HepG2 (cell line): ENCODE results near the gene LDLR. TPM values are rescaled to one million over a fixed set of nuclear protein-coding genes. Genes with fewer than 3 reads are reported as not detected.

Experiments used
- ATAC-seq: fragments of 200-7000 bp; cut with Tn5 transposase; 3 replicates; pipeline ENCODE4 v1.9.1; 2020; ENCODE audit warnings: mild to moderate bottlenecking, moderate library complexity
- BruUV-seq: library from RNA; stranded (reverse); fragments of 400-500 nt; replicated peaks from 2 replicates; lab custom pipeline; 2021; lab: Mats Ljungman, UMichigan
- CTCF ChIA-PET: fragments of 300-600 bp; formaldehyde crosslinking; extraction: SDS; loops from one replicate; lab custom pipeline; 2021; ENCODE audit warnings: low total read pairs, inconsistent platforms, low intra/inter-chr PET ratio; lab: Yijun Ruan, JAX
- POLR2A ChIA-PET: fragments of 350-600 bp; sonication (Branson Sonifier 250); formaldehyde crosslinking; loops from one replicate; lab custom pipeline; 2020; ENCODE audit warnings: antibody characterized with exemption, inconsistent platforms; lab: Yijun Ruan, JAX
- DNase-seq: peaks from one replicate; pipeline ENCODE4 v3.0.0-alpha.2; 2015; ENCODE audit warnings: low spot score
- FAIRE-seq: peaks from 3 replicates; lab custom pipeline; 2011; peaks lifted over from hg19 to GRCh38; lab: Jason Lieb, UNC
- H2AFZ ChIP-seq: one replicate; pipeline ENCODE4 v1.6.1; 2011; ENCODE audit warnings: low read length, inconsistent platforms
- H3K27ac ChIP-seq: fragments of 300-600 bp; 3 replicates; pipeline ENCODE4 v1.8.0; 2011; ENCODE audit warnings: mixed run types, mild to moderate bottlenecking, mixed read lengths, low read length, inconsistent platforms; ENCODE audit not compliant: insufficient read depth; ENCODE audit errors: extremely low read length
- H3K27me3 ChIP-seq, 2 experiments: fragments of 200-600 bp in 1 of 2; 2 replicates in 1 of 2; 3 replicates in 1 of 2; pipeline versions ENCODE4 v1.6.0 to v1.8.0; 2011; ENCODE audit warnings: low read length in 2 of 2, mild to moderate bottlenecking in 2 of 2, moderate library complexity in 2 of 2, inconsistent platforms in 1 of 2; ENCODE audit not compliant: insufficient read depth in 2 of 2, control insufficient read depth in 1 of 2
- H3K36me3 ChIP-seq, 2 experiments: fragments of 200-600 bp in 1 of 2; replicated peaks in 1 of 2; 2 replicates in 1 of 2; 3 replicates in 1 of 2; pipeline versions ENCODE4 v1.5.1 to v1.8.0; 2011; ENCODE audit warnings: low read length in 2 of 2, inconsistent platforms in 1 of 2; ENCODE audit not compliant: insufficient read depth in 2 of 2, control insufficient read depth in 1 of 2
- H3K4me1 ChIP-seq: 2 replicates; pipeline ENCODE4 v1.5.1; 2012; ENCODE audit warnings: low read length, inconsistent platforms; ENCODE audit not compliant: insufficient read depth
- H3K4me2 ChIP-seq: 2 replicates; pipeline ENCODE4 v1.6.0; 2011; ENCODE audit warnings: low read depth, low read length, inconsistent platforms
- H3K4me3 ChIP-seq, 3 experiments: fragments of 200-600 bp in 1 of 3; sonication (generic), shearing (Covaris generic) in 1 of 3; replicated peaks in 1 of 3; 2 replicates each; pipeline ENCODE4 v1.5.1; 2011 to 2016; ENCODE audit warnings: low read length in 3 of 3, inconsistent platforms in 2 of 3, low read depth in 2 of 3, mild to moderate bottlenecking in 2 of 3, control low read depth in 1 of 3, mixed read lengths in 1 of 3; ENCODE audit not compliant: insufficient read depth in 1 of 3
- H3K79me2 ChIP-seq: one replicate; pipeline ENCODE4 v1.6.1; 2011; ENCODE audit warnings: low read length, inconsistent platforms; ENCODE audit not compliant: insufficient read depth
- H3K9ac ChIP-seq: 2 replicates; pipeline ENCODE4 v1.6.0; 2011; ENCODE audit warnings: mild to moderate bottlenecking, low read depth, low read length, inconsistent platforms; ENCODE audit not compliant: insufficient read depth
- H3K9me3 ChIP-seq: 2 replicates; pipeline ENCODE4 v1.5.1; 2012; ENCODE audit warnings: mild to moderate bottlenecking, low read length
- H4K20me1 ChIP-seq: 2 replicates; pipeline ENCODE4 v1.6.0; 2011; ENCODE audit warnings: inconsistent platforms, mild to moderate bottlenecking, low read length, moderate library complexity; ENCODE audit not compliant: insufficient read depth
- AGO2 ChIP-seq: fragments of 200-400 bp; formaldehyde crosslinking; optimal IDR thresholded peaks from 2 replicates; pipeline ENCODE3; 2017; ENCODE audit warnings: mild to moderate bottlenecking, low read depth, low read length, moderate library complexity
- RBM22 ChIP-seq: fragments of 200-400 bp; formaldehyde crosslinking; optimal IDR thresholded peaks from 2 replicates; pipeline ENCODE3; 2017; ENCODE audit warnings: mild to moderate bottlenecking, low read length, moderate library complexity
- WGBS: methylation state at CpG from one replicate; pipeline ENCODE4 v1.1.6; 2017; ENCODE audit warnings: low lambda C conversion rate; 5-methylcytosine and 5-hydroxymethylcytosine counted together
- in situ Hi-C: cut with HindIII; loops from 2 replicates; pipeline ENCODE4 v1.10.0; 2017; ENCODE audit warnings: low pct_unique_long_range_greater_than_20kb; ENCODE audit not compliant: extremely low pct_ligation_motif_present
- intact Hi-C: fragments of 100-400 bp; cut with micrococcal nuclease; formaldehyde crosslinking; loops from one replicate; pipeline ENCODE4 v1.10.0; 2022; ENCODE audit not compliant: unreplicated experiment
- polyA plus RNA-seq, 8 experiments: library from polyadenylated mRNA; depleted of rRNA in 3 of 8; stranded (reverse) in 7 of 8; unstranded in 1 of 8; fragments of >200 nt; fragmentation: Illumina TruSeq in 4 of 8; extraction: Trizol in 4 of 8; gene quantifications; 2 replicates each; pipeline versions ENCODE4 v1.2.1 to v1.2.3, GENCODE V29; 2011 to 2016; ENCODE audit warnings: low read depth in 4 of 8, missing spikeins in 1 of 8, mixed read lengths in 1 of 8; ENCODE audit not compliant: insufficient read depth in 1 of 8
- total RNA-seq, 5 experiments: library from RNA; depleted of rRNA; stranded (reverse); fragments of >200 nt; fragmentation: Illumina TruSeq; extraction: Trizol; gene quantifications; 2 replicates each; pipeline ENCODE4 v1.2.3, GENCODE V29; 2016; ENCODE audit warnings: low read depth in 1 of 5
- TF ChIP-seq, protein P1 (sequence below): sonication (generic); formaldehyde crosslinking; IDR thresholded peaks from 2 replicates; pipeline ENCODE4; 2020; ENCODE audit warnings: missing genetic modification reagents, mild to moderate bottlenecking, borderline replicate concordance
- TF ChIP-seq, protein P2 (sequence below): sonication (generic); formaldehyde crosslinking; IDR thresholded peaks from 2 replicates; pipeline ENCODE4 v1.5.1; 2020; ENCODE audit warnings: mild to moderate bottlenecking, missing genetic modification reagents, moderate library complexity

LDLR gene
- total and polyA plus RNA-seq, 2 of the 13 experiments (the other 11 are each of a cell fraction or from before 2014, with no cell fraction given), result 51.6 to 92.5 TPM

DNA sequence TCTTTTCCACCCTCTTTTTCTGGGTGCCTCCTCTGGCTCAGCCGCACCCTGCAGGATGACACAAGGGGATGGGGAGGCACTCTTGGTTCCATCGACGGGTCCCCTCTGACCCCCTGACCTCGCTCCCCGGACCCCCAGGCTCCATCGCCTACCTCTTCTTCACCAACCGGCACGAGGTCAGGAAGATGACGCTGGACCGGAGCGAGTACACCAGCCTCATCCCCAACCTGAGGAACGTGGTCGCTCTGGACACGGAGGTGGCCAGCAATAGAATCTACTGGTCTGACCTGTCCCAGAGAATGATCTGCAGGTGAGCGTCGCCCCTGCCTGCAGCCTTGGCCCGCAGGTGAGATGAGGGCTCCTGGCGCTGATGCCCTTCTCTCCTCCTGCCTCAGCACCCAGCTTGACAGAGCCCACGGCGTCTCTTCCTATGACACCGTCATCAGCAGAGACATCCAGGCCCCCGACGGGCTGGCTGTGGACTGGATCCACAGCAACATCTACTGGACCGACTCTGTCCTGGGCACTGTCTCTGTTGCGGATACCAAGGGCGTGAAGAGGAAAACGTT lies 24.0 kb downstream of the LDLR start:
- POLR2A ChIA-PET, result no interaction called here
- BruUV-seq, result no TSS peak
- H3K4me2 ChIP-seq, result no peak overlapping the region
- H3K9ac ChIP-seq, result no peak overlapping the region
- H4K20me1 ChIP-seq, result peaks cover 25% of the 10 kb centered on the region
- FAIRE-seq, result no peak
- TF ChIP-seq, protein P1, sequence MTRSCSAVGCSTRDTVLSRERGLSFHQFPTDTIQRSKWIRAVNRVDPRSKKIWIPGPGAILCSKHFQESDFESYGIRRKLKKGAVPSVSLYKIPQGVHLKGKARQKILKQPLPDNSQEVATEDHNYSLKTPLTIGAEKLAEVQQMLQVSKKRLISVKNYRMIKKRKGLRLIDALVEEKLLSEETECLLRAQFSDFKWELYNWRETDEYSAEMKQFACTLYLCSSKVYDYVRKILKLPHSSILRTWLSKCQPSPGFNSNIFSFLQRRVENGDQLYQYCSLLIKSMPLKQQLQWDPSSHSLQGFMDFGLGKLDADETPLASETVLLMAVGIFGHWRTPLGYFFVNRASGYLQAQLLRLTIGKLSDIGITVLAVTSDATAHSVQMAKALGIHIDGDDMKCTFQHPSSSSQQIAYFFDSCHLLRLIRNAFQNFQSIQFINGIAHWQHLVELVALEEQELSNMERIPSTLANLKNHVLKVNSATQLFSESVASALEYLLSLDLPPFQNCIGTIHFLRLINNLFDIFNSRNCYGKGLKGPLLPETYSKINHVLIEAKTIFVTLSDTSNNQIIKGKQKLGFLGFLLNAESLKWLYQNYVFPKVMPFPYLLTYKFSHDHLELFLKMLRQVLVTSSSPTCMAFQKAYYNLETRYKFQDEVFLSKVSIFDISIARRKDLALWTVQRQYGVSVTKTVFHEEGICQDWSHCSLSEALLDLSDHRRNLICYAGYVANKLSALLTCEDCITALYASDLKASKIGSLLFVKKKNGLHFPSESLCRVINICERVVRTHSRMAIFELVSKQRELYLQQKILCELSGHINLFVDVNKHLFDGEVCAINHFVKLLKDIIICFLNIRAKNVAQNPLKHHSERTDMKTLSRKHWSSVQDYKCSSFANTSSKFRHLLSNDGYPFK (CRISPR knock-in tag), result no peak
- TF ChIP-seq AGO2 (peak; percentile 40), RBM22 (peak; percentile 36)
- TF ChIP-seq, protein P2, sequence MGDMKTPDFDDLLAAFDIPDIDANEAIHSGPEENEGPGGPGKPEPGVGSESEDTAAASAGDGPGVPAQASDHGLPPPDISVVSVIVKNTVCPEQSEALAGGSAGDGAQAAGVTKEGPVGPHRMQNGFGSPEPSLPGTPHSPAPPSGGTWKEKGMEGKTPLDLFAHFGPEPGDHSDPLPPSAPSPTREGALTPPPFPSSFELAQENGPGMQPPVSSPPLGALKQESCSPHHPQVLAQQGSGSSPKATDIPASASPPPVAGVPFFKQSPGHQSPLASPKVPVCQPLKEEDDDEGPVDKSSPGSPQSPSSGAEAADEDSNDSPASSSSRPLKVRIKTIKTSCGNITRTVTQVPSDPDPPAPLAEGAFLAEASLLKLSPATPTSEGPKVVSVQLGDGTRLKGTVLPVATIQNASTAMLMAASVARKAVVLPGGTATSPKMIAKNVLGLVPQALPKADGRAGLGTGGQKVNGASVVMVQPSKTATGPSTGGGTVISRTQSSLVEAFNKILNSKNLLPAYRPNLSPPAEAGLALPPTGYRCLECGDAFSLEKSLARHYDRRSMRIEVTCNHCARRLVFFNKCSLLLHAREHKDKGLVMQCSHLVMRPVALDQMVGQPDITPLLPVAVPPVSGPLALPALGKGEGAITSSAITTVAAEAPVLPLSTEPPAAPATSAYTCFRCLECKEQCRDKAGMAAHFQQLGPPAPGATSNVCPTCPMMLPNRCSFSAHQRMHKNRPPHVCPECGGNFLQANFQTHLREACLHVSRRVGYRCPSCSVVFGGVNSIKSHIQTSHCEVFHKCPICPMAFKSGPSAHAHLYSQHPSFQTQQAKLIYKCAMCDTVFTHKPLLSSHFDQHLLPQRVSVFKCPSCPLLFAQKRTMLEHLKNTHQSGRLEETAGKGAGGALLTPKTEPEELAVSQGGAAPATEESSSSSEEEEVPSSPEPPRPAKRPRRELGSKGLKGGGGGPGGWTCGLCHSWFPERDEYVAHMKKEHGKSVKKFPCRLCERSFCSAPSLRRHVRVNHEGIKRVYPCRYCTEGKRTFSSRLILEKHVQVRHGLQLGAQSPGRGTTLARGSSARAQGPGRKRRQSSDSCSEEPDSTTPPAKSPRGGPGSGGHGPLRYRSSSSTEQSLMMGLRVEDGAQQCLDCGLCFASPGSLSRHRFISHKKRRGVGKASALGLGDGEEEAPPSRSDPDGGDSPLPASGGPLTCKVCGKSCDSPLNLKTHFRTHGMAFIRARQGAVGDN, result 0 out of 2 replicates have a peak, but pooled peaks have one; percentile 3
- TF ChIP-seq, all 625 proteins: peak for 3
- H3K79me2 ChIP-seq, result peaks cover 5% of the 10 kb centered on the region
- H3K27me3 ChIP-seq, result no peaks in the 10 kb centered on the region
- 97% methylated on average over 25 of the region's 27 CpGs for WGBS
- no peak overlapping the region for H3K27ac ChIP-seq
- no peaks in the 10 kb centered on the region for H3K9me3 ChIP-seq
- DNase-seq (no peak), ATAC-seq (no peak)
- CTCF ChIA-PET, result no interaction called here
- H3K4me1 ChIP-seq, result no peaks in the 10 kb centered on the region
- no peak overlapping the region for H3K4me3 ChIP-seq
- intact Hi-C loops, result no loop called here
- in situ Hi-C loops, result no loop called here
- H2AFZ ChIP-seq, result no peak overlapping the region
- H3K36me3 ChIP-seq, result peaks cover 45 to 88% of the 10 kb centered on the region in 2 experiments; a peak in 4 of 5 replicates
